Right lobe of liver (tissue), 6 donors: ENCODE results near the gene KLF12. TPM values are rescaled to one million over a fixed set of nuclear protein-coding genes. Genes with fewer than 3 reads are reported as not detected.
A peak's percentile ranks its signal among the peaks of the same experiment; 100 is the strongest.

Source experiments
- ATAC-seq, 4 donors: fragments of 200-7000 bp; cut with Tn5 transposase; one replicate each; pipeline ENCODE4 v1.9.1; 2020; ENCODE audit warnings: mild to moderate bottlenecking in 4 of 4, moderate library complexity in 4 of 4
- DNase-seq, 3 donors: peaks; one replicate each; pipeline ENCODE4 v3.0.0-alpha.2; 2020
- H3K27ac ChIP-seq, 3 donors: fragments of 200-600 bp; one replicate each; pipeline ENCODE4 v1.8.0; 2022
- H3K27me3 ChIP-seq, 2 donors: fragments of 200-600 bp; one replicate each; pipeline ENCODE4 v1.8.0; 2022
- H3K36me3 ChIP-seq, 4 donors: fragments of 200-600 bp; sonication (generic) in 1 of 4; one replicate each; pipeline versions ENCODE4 v1.5.1 to v1.8.0; 2017 to 2022; ENCODE audit warnings: control low read depth in 1 of 4
- H3K4me1 ChIP-seq, 4 donors: fragments of 200-600 bp; sonication (generic) in 1 of 4; one replicate each; pipeline versions ENCODE4 v1.5.1 to v1.8.0; 2017 to 2022; ENCODE audit warnings: control low read depth in 1 of 4
- H3K4me3 ChIP-seq, 3 donors: fragments of 200-600 bp; one replicate each; pipeline ENCODE4 v1.8.0; 2022
- H3K9me3 ChIP-seq, 4 donors: fragments of 200-600 bp; sonication (generic) in 1 of 4; one replicate each; pipeline versions ENCODE4 v1.5.1 to v1.8.0; 2017 to 2022; ENCODE audit warnings: control low read depth in 1 of 4
- POLR2A ChIP-seq: fragments of 450-650 bp; IDR thresholded peaks from one replicate; pipeline ENCODE4 v1.6.1; 2017; ENCODE audit warnings: antibody characterized with exemption, mild to moderate bottlenecking
- WGBS: methylation state at CpG from one replicate; pipeline ENCODE4 v1.1.6; 2018; ENCODE audit warnings: low coverage, low lambda C conversion rate; ENCODE audit not compliant: insufficient coverage; ENCODE audit errors: missing lambda C conversion rate; 5-methylcytosine and 5-hydroxymethylcytosine counted together
- intact Hi-C, 2 donors: fragments of 100-400 bp; cut with DNase I; formaldehyde crosslinking; loops; one replicate each; pipeline versions ENCODE4 v1.11.2 to v1.14.1; 2022
- total RNA-seq, 6 experiments: library from RNA; depleted of rRNA in 2 of 6; stranded (reverse); fragments of >200 nt in 2 of 6; fragmentation: NEBNext Ultra II Directional in 3 of 6; extraction: Animal tissue kit (Norgen Biotek cat#: 25700) in 3 of 6; gene quantifications; one replicate each; pipeline versions ENCODE4 v1.1.0 to v1.2.4, GENCODE V29; 2016 to 2023
- TF ChIP-seq, protein P1 (sequence below), 4 donors: fragments of 200-600 bp in 3 of 4; fragments of 450-650 bp in 1 of 4; IDR thresholded peaks; one replicate each; pipeline versions ENCODE4 v1.5.1 to v1.8.0; 2016 to 2022; ENCODE audit warnings: antibody characterized with exemption in 4 of 4, mild to moderate bottlenecking in 2 of 4
- donor health status: DM: no; HTN: yes; CAD: no.
- donor health status: DM: no; HTN: no; CAD: no.
- donor health status: DM: no; HTN: no; CAD: no.
- donor health status: DM: no; HTN: yes; CAD: no.
- donor health status: DM: no; HTN: yes; CAD: no.

KLF12 gene
- total RNA-seq, 6 experiments from 2014 or later: 6.0 to 20.7 (median 10.4) TPM

DNA sequence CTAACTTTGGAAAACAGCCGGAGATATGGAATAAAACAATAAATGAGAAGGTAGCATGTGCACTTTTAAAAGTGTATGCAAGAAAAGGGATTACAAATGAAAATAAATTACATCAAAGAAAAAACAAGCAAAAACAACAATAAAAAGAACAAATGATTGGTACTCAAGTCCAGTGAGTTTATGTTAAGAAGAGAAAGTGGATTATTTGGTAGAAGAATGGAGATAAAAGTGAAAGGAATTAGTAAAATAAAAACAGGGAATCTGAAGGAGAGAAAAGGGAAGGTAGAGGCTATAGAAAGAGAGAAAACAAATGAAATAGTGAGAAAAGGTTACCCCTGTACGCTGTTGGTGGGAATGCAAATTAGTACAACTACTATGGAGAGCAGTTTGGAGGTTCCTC is 28.6 kb upstream of the KLF12 start:
- TF ChIP-seq, protein P1, sequence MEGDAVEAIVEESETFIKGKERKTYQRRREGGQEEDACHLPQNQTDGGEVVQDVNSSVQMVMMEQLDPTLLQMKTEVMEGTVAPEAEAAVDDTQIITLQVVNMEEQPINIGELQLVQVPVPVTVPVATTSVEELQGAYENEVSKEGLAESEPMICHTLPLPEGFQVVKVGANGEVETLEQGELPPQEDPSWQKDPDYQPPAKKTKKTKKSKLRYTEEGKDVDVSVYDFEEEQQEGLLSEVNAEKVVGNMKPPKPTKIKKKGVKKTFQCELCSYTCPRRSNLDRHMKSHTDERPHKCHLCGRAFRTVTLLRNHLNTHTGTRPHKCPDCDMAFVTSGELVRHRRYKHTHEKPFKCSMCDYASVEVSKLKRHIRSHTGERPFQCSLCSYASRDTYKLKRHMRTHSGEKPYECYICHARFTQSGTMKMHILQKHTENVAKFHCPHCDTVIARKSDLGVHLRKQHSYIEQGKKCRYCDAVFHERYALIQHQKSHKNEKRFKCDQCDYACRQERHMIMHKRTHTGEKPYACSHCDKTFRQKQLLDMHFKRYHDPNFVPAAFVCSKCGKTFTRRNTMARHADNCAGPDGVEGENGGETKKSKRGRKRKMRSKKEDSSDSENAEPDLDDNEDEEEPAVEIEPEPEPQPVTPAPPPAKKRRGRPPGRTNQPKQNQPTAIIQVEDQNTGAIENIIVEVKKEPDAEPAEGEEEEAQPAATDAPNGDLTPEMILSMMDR (IDR thresholded peaks at IDR 0.05): no peak
- no peak for TF ChIP-seq POLR2A
- DNase-seq (no peak), ATAC-seq (no peak)
- peaks cover 0 to 23% (median 2%) of the 10 kb centered on the region in 4 donors for H3K4me1 ChIP-seq
- H3K27me3 ChIP-seq: no peaks in the 10 kb centered on the region
- intact Hi-C loops: no loop called here
- H3K4me3 ChIP-seq: no peak overlapping the region
- H3K27ac ChIP-seq: peak overlapping the region in 2 of 3 donors; percentile 64 to 75
- no peaks in the 10 kb centered on the region for H3K9me3 ChIP-seq
- 43% methylated on average over 1 of the region's 2 CpGs for WGBS
- no peaks in the 10 kb centered on the region for H3K36me3 ChIP-seq

DNA sequence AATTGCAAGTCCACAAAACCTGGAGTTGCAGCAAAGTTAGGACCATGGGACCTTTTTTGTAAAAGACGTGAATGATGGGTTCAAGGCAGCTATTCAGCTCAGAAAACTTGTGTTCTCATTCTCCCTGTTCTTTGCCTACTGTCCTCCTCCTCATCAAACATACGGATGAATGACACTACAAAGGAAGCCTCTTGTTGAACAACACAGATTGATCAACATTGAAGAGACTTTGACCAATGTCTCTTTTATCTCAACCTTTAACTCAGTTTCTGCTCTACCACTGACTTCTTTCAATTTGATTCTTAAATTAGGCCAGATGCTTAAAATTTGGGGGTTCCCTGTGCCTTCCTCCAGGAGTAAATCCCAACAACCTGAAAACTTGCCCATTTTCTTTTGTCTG is 27.9 kb upstream of the KLF12 start:
- peak overlapping the region in 2 of 3 donors; percentile 64 to 75 for H3K27ac ChIP-seq
- peaks cover 0 to 23% (median 2%) of the 10 kb centered on the region in 4 donors for H3K4me1 ChIP-seq
- no peaks in the 10 kb centered on the region for H3K36me3 ChIP-seq
- peak; percentile 93 to 96 (median 94) for ATAC-seq
- 37% methylated on average over 2 of the region's 2 CpGs for WGBS
- H3K4me3 ChIP-seq: no peak overlapping the region
- H3K27me3 ChIP-seq: no peaks in the 10 kb centered on the region
- no peak for TF ChIP-seq POLR2A
- TF ChIP-seq, protein P1 (IDR thresholded peaks at IDR 0.05): no peak
- DNase-seq: no peak
- H3K9me3 ChIP-seq: no peaks in the 10 kb centered on the region
- intact Hi-C loops: no loop called here

DNA sequence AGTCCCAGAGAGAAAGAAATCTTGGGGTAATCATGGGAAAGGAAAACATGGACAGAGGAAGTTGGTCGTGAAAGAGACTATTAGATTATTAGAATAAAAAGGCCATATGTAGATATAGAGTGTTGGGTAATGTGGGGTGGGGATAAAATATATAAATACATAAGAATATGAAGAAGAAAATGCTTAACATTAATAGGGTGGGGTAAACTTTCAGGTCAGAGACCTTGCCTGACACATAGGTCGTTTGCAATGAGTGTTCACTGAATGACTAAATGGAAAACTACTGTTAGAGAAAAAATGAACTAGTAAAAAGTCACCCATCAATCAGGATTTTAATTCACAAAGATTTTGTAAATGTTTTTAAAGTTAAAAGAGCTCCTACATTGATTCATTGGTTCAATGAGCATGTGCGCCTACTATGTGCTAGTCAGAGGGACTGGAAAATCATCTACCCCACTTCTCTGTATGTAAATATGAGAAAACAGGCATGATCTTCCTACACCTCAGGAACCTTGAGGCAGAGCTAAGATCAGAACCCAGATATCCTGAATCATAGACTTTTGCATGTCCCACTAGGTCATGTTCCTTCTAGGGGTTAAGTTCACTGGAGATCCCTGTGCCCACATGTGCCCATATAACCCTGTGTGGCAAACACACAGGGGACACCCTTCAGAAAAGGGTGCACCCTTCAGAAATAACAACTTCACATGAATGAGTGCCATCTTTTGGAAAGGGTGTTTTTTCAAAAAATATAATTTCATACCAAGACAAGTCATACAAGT is 24.6 kb upstream of the KLF12 start:
- Histone ChIP-seq H3K9me3 (no peaks in the 10 kb centered on the region), H3K4me1 (peaks cover 0 to 21% (median 2%) of the 10 kb centered on the region in 4 donors), H3K36me3 (no peaks in the 10 kb centered on the region), H3K4me3 (no peak overlapping the region), H3K27ac (no peak overlapping the region), H3K27me3 (no peaks in the 10 kb centered on the region)
- WGBS: 54% methylated on average over 3 of the region's 3 CpGs
- intact Hi-C loops: no loop called here
- ATAC-seq (no peak), DNase-seq (no peak)
- no peak for TF ChIP-seq POLR2A
- TF ChIP-seq, protein P1 (IDR thresholded peaks at IDR 0.05): no peak

DNA sequence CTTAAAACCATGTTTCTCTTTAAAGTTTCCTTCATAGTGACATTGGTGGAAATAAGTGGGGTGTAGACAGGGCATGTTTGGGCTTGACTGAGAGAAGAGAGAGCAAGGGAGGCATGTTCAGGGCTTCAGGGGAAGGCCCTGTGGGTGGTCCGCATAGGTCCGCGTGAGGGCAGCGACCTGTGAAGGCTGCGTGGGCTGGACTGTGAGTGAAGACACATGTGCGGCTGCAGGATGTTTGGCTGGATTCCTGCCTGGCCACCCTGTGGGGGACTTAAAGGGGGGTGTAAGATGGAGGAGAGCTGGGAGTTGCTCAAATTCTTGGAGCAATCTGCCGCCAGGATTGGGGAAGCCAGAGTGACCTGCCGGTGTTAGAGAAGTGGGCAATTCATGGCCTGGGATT is 23.8 kb upstream of the KLF12 start:
- peaks cover 0 to 14% (median 2%) of the 10 kb centered on the region in 4 donors for H3K4me1 ChIP-seq
- H3K27me3 ChIP-seq: no peaks in the 10 kb centered on the region
- no peaks in the 10 kb centered on the region for H3K9me3 ChIP-seq
- 78% methylated on average over 8 of the region's 8 CpGs for WGBS
- no peaks in the 10 kb centered on the region for H3K36me3 ChIP-seq
- H3K4me3 ChIP-seq: no peak overlapping the region
- H3K27ac ChIP-seq: no peak overlapping the region
- TF ChIP-seq, protein P1 (IDR thresholded peaks at IDR 0.05): no peak
- TF ChIP-seq POLR2A: no peak
- ATAC-seq (no peak), DNase-seq (no peak)
- intact Hi-C loops: no loop called here
